Breast epithelium (tissue), 3 donors: ENCODE results near the gene APLP2. TPM values are rescaled to one million over a fixed set of nuclear protein-coding genes. Genes with fewer than 3 reads are reported as not detected.

ENCODE experiments used
- total RNA-seq, 3 donors: library from RNA; depleted of rRNA; stranded (reverse); fragments of >200 nt; gene quantifications; one replicate each; pipeline ENCODE4 v1.1.0, GENCODE V29; 2016

The APLP2 gene
- total RNA-seq, 3 donors from 2014 or later: 305 to 560 (median 418) TPM

Other genes starting within 250 kb of the APLP2 start
- 10 to 100 TPM; 30.2 to 45.2 (median 44.2) TPM for gene NFRKB, start 174.3 kb upstream of the APLP2 start, total RNA-seq
- gene PRDM10, start 67.1 kb upstream of the APLP2 start, total RNA-seq: 10 to 100 TPM in 2 of 3 donors, 1 to 10 TPM in 1; 4.5 to 15.2 (median 10.8) TPM
- 10 to 100 TPM in 2 of 3 donors, 1 to 10 TPM in 1; 9.9 to 89.0 (median 48.5) TPM for gene ST14, start 89.9 kb downstream of the APLP2 start, total RNA-seq
- 100 to 1,000 TPM in 2 of 3 donors, 10 to 100 TPM in 1; 73.8 to 111 (median 107) TPM for gene ZBTB44, start 245.0 kb downstream of the APLP2 start, total RNA-seq